ENCODE measurements around the gene STXBP5. TPM values are rescaled to one million over a fixed set of nuclear protein-coding genes. Genes with fewer than 3 reads are reported as not detected.

STXBP5 gene
- total and polyA plus RNA-seq, 9 of the 15 experiments (the other 6 are each of a cell fraction or from before 2014, with no cell fraction given) = 23.3 to 172 (median 71.5) TPM

- TF ChIP-seq PRDM10 (IDR thresholded peaks at IDR 0.05; ENCODE audit: partially characterized antibody) (peak; percentile 95), ZNF41 (CRISPR knock-in tag; conservative IDR thresholded peaks at IDR 0.05) (no peak), ZNF124 (CRISPR knock-in tag; IDR thresholded peaks at IDR 0.05) (no peak), ZNF224 (CRISPR knock-in tag; IDR thresholded peaks at IDR 0.05) (no peak), ZNF347 (CRISPR knock-in tag; IDR thresholded peaks at IDR 0.05; ENCODE audit: low read depth) (no peak), FOXA1 (IDR thresholded peaks at IDR 0.05; ENCODE audit: borderline replicate concordance) (no peak), GATAD2B (IDR thresholded peaks at IDR 0.05; ENCODE audit: borderline replicate concordance) (0 out of 2 replicates have a peak, but pooled peaks have one; percentile 3), ZNF354B (CRISPR knock-in tag; IDR thresholded peaks at IDR 0.05) (no peak)
These were observed 16.1 kb downstream of the STXBP5 start (continued) for GRCh38 chr6:147220345-147220744.

All from K562 (cell line).